MCF 10A (cell line): ENCODE measurements around the gene STAB1. TPM values are rescaled to one million over a fixed set of nuclear protein-coding genes. Genes with fewer than 3 reads are reported as not detected.

Experiments used
- BruUV-seq: library from RNA; stranded (reverse); fragments of 400-500 nt; replicated peaks from 2 replicates; lab custom pipeline; 2021; lab: Mats Ljungman, UMichigan
- CTCF ChIA-PET: fragments of 300-600 bp; sonication (Branson Sonifier 250); formaldehyde crosslinking; extraction: SDS; loops from one replicate; lab custom pipeline; 2021; ENCODE audit warnings: antibody characterized with exemption, inconsistent platforms; lab: Yijun Ruan, JAX
- POLR2A ChIA-PET: fragments of 300-600, 350-650 bp; sonication (Branson Sonifier 250); formaldehyde crosslinking; extraction: SDS; loops from one replicate; lab custom pipeline; 2020; ENCODE audit warnings: antibody characterized with exemption, inconsistent platforms; lab: Yijun Ruan, JAX
- DNase-seq: peaks from one replicate; pipeline ENCODE4 v3.0.0-alpha.2; 2018; ENCODE audit not compliant: unreplicated experiment
- H3K27ac Mint-ChIP-seq: one replicate; pipeline ENCODE4 v1.8.0; 2022; ENCODE audit warnings: mild to moderate bottlenecking, low read depth, mixed read lengths; ENCODE audit not compliant: unreplicated experiment
- H3K27me3 Mint-ChIP-seq: one replicate; pipeline ENCODE4 v1.8.0; 2022; ENCODE audit warnings: mixed read lengths; ENCODE audit not compliant: insufficient read depth, unreplicated experiment
- H3K36me3 Mint-ChIP-seq: one replicate; pipeline ENCODE4 v1.8.0; 2022; ENCODE audit warnings: mild to moderate bottlenecking, moderate library complexity, mixed read lengths; ENCODE audit not compliant: insufficient read depth, unreplicated experiment
- H3K4me1 Mint-ChIP-seq: one replicate; pipeline ENCODE4 v1.8.0; 2022; ENCODE audit warnings: mixed read lengths; ENCODE audit not compliant: insufficient read depth, unreplicated experiment
- H3K4me3 Mint-ChIP-seq: one replicate; pipeline ENCODE4 v1.8.0; 2022; ENCODE audit warnings: mild to moderate bottlenecking, moderate library complexity, mixed read lengths; ENCODE audit not compliant: unreplicated experiment
- H3K9me3 Mint-ChIP-seq: one replicate; pipeline ENCODE4 v1.8.0; 2022; ENCODE audit warnings: mixed read lengths; ENCODE audit not compliant: unreplicated experiment
- CTCF ChIP-seq: fragments of 200-600 bp; IDR thresholded peaks from one replicate; pipeline ENCODE4 v1.8.0; 2022; ENCODE audit warnings: antibody characterized with exemption, mild to moderate bottlenecking; ENCODE audit not compliant: unreplicated experiment
- intact Hi-C: fragments of 100-400 bp; cut with micrococcal nuclease; formaldehyde crosslinking; loops from 2 replicates; pipeline ENCODE4 v1.14.1; 2022
- total RNA-seq: library from RNA; stranded (reverse); gene quantifications from 2 replicates; pipeline ENCODE4 v1.2.3, GENCODE V29; 2022

The STAB1 gene
- total RNA-seq, 1 experiment from 2014 or later = not detected

DNA sequence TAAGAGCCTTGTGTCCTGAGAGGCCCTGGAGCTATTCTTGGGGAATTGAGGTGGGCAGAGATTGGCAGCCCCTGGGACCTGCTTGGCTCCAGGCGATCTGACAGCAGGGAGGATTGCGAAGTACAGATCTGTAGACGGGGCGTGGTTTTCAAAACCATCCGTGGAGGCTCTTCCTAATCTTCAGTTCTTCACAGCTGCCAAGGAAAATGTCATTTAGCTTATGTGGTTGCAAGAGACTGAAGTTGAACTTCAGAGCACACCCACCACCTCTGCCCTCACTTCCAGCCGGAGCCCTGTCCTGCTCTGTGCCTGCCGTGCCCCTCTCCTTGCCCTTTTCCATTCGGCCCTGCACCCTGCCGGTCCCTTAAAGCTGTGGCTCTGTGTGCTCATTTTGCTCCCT lies 26.8 kb upstream of the STAB1 start:
- no TSS peak for BruUV-seq
- no peak for TF ChIP-seq CTCF
- H3K4me1 Mint-ChIP-seq = no peaks in the 10 kb centered on the region
- CTCF ChIA-PET = interaction anchor here (0.6 to 1.1 kb wide), 3 partner anchors 9 to 191 kb away, joined by 3 read pairs; no protein-coding TSS in a partner anchor
- H3K27me3 Mint-ChIP-seq = no peaks in the 10 kb centered on the region
- POLR2A ChIA-PET = interaction anchor here (2.1 kb wide), 1 partner anchor 10 kb away, joined by 8 read pairs; no protein-coding TSS in a partner anchor
- H3K4me3 Mint-ChIP-seq = no peak overlapping the region
- intact Hi-C loops = no loop called here
- no peak for DNase-seq
- no peaks in the 10 kb centered on the region for H3K9me3 Mint-ChIP-seq
- no peak overlapping the region for H3K27ac Mint-ChIP-seq
- peaks cover 58% of the 10 kb centered on the region for H3K36me3 Mint-ChIP-seq

GRCh38 chr3:52469001-52469400 lies 26.1 kb upstream of the STAB1 start:
- no peaks in the 10 kb centered on the region for H3K4me1 Mint-ChIP-seq
- H3K27ac Mint-ChIP-seq = no peak overlapping the region

GRCh38 chr3:52470920-52471319 lies 24.2 kb upstream of the STAB1 start:
- POLR2A ChIA-PET = interaction anchor here (0.5 to 1.5 kb wide), 4 partner anchors 13 to 155 kb away, joined by 3 to 5 read pairs (median 3); partner anchors contain the start of gene UQCC5
- intact Hi-C loops = loop anchor here (10.0 kb wide), 1 partner anchor 64 kb away; the partner anchor contains the start of genes NT5DC2 and UQCC5
- Mint-ChIP-seq H3K4me1 (no peaks in the 10 kb centered on the region), H3K27me3 (no peaks in the 10 kb centered on the region), H3K27ac (no peak overlapping the region), H3K4me3 (no peak overlapping the region), H3K9me3 (no peaks in the 10 kb centered on the region), H3K36me3 (peaks cover 64% of the 10 kb centered on the region)
- no TSS peak for BruUV-seq
- TF ChIP-seq CTCF = no peak
- CTCF ChIA-PET = interaction anchor here (0.8 to 2.0 kb wide), 5 partner anchors 10 to 59 kb away, joined by 3 to 10 read pairs (median 4); no protein-coding TSS in a partner anchor
- no peak for DNase-seq

More at GRCh38 chr3:52469001-52469400, 26.1 kb upstream of the STAB1 start:
- no TSS peak for BruUV-seq
- peaks cover 56% of the 10 kb centered on the region for H3K36me3 Mint-ChIP-seq
- DNase-seq = no peak
- POLR2A ChIA-PET = interaction anchor here (2.1 kb wide), 1 partner anchor 11 kb away, joined by 8 read pairs; no protein-coding TSS in a partner anchor
- no peak for TF ChIP-seq CTCF
- intact Hi-C loops = no loop called here
- CTCF ChIA-PET = interaction anchor here (0.8 to 1.2 kb wide), 2 partner anchors 10 to 21 kb away, joined by 3 to 4 read pairs; no protein-coding TSS in a partner anchor
- H3K9me3 Mint-ChIP-seq = no peaks in the 10 kb centered on the region
- no peak overlapping the region for H3K4me3 Mint-ChIP-seq
- no peaks in the 10 kb centered on the region for H3K27me3 Mint-ChIP-seq

- no TSS peak for BruUV-seq
- CTCF ChIA-PET = interaction anchor here (0.6 to 2.0 kb wide), 9 partner anchors 11 to 1026 kb away, joined by 3 to 10 read pairs (median 4); no protein-coding TSS in a partner anchor
- intact Hi-C loops = loop anchor here (1.0 to 10.0 kb wide), 3 partner anchors 26 to 211 kb away; partner anchors contain the start of genes NT5DC2 and UQCC5
- Mint-ChIP-seq H3K36me3 (peaks cover 66% of the 10 kb centered on the region), H3K27ac (no peak overlapping the region), H3K4me3 (no peak overlapping the region), H3K27me3 (no peaks in the 10 kb centered on the region), H3K4me1 (no peaks in the 10 kb centered on the region), H3K9me3 (no peaks in the 10 kb centered on the region)
- peak; percentile 69 for TF ChIP-seq CTCF
- peak; percentile 67 for DNase-seq
- POLR2A ChIA-PET = interaction anchor here (0.5 to 1.5 kb wide), 4 partner anchors 14 to 156 kb away, joined by 3 to 5 read pairs (median 3); partner anchors contain the start of gene UQCC5
Observed at GRCh38 chr3:52471371-52472238, 23.5 kb upstream of the STAB1 start.
